H1 (cell line): Measurements from ENCODE around the gene MRPL47. TPM values are rescaled to one million over a fixed set of nuclear protein-coding genes. Genes with fewer than 3 reads are reported as not detected.

Experiments used
- CTCF ChIA-PET: fragments of 300-600 bp; sonication (Branson Sonifier 250); formaldehyde crosslinking; loops from one replicate; lab custom pipeline; 2021; ENCODE audit not compliant: partially characterized antibody; lab: Charles Lee
- POLR2A ChIA-PET: fragments of 300-600 bp; sonication (Branson Sonifier 250); formaldehyde crosslinking; loops from one replicate; lab custom pipeline; 2021; ENCODE audit warnings: inconsistent platforms; ENCODE audit not compliant: partially characterized antibody; lab: Charles Lee
- DNase-seq, 2 experiments: peaks; one replicate each; pipeline versions ENCODE4 v3.0.0 to v3.0.0-alpha.2; 2010 to 2022; ENCODE audit warnings: low spot score in 2 of 2, low read depth in 1 of 2, mixed read lengths in 1 of 2
- FAIRE-seq: peaks from 2 replicates; lab custom pipeline; 2011; peaks lifted over from hg19 to GRCh38; lab: Jason Lieb, UNC
- H2AFZ ChIP-seq: 2 replicates; pipeline ENCODE4 v1.8.1; 2012; ENCODE audit warnings: low read length, inconsistent platforms
- H2AK5ac ChIP-seq: 2 replicates; pipeline ENCODE4 v1.6.1; 2013; ENCODE audit warnings: low read depth, low read length
- H2BK120ac ChIP-seq: replicated peaks from 2 replicates; pipeline ENCODE3; 2013; ENCODE audit warnings: low read depth, low read length, inconsistent platforms
- H2BK12ac ChIP-seq: 2 replicates; pipeline ENCODE4 v1.6.1; 2013; ENCODE audit warnings: low read depth, low read length
- H2BK15ac ChIP-seq: 2 replicates; pipeline ENCODE4 v1.6.1; 2013; ENCODE audit warnings: low read length
- H2BK20ac ChIP-seq: 2 replicates; pipeline ENCODE4 v1.6.1; 2013; ENCODE audit warnings: low read length
- H2BK5ac ChIP-seq: 2 replicates; pipeline ENCODE4 v1.6.1; 2013; ENCODE audit warnings: low read depth, low read length
- H3K14ac ChIP-seq: 2 replicates; pipeline ENCODE4 v1.6.1; 2013; ENCODE audit warnings: inconsistent platforms; ENCODE audit not compliant: insufficient read length
- H3K18ac ChIP-seq: 2 replicates; pipeline ENCODE4 v1.6.1; 2013; ENCODE audit warnings: low read length; ENCODE audit errors: extremely low read depth
- H3K23ac ChIP-seq: 2 replicates; pipeline ENCODE4 v1.6.1; 2013; ENCODE audit warnings: inconsistent platforms; ENCODE audit not compliant: insufficient read length
- H3K23me2 ChIP-seq: 2 replicates; pipeline ENCODE4 v1.6.1; 2013; ENCODE audit warnings: low read depth, low read length
- H3K27ac ChIP-seq: 2 replicates; pipeline ENCODE4 v1.6.1; 2011; ENCODE audit warnings: low read depth, low read length, inconsistent platforms
- H3K27me3 ChIP-seq, 4 experiments: replicated peaks in 1 of 4; 1 replicate in 1 of 4; 2 replicates in 3 of 4; pipeline versions ENCODE4 v1.6.1 to v1.8.1; 2011 to 2013; ENCODE audit warnings: low read length in 3 of 4, mild to moderate bottlenecking in 3 of 4, inconsistent platforms in 2 of 4, mixed read lengths in 2 of 4, moderate library complexity in 1 of 4; ENCODE audit not compliant: control insufficient read depth in 3 of 4, insufficient read depth in 3 of 4; ENCODE audit errors: extremely low read depth in 1 of 4
- H3K36me3 ChIP-seq, 4 experiments: 2 replicates each; pipeline versions ENCODE4 v1.6.1 to v1.8.1; 2011 to 2013; ENCODE audit warnings: mild to moderate bottlenecking in 4 of 4, low read length in 3 of 4, moderate library complexity in 2 of 4, control low read depth in 1 of 4, inconsistent platforms in 1 of 4; ENCODE audit not compliant: insufficient read depth in 4 of 4, control insufficient read depth in 2 of 4
- H3K4ac ChIP-seq: replicated peaks from 2 replicates; pipeline ENCODE3; 2013; ENCODE audit warnings: low read length, low read depth, mixed read lengths, inconsistent platforms; ENCODE audit not compliant: insufficient read length
- H3K4me1 ChIP-seq, 4 experiments: replicated peaks in 1 of 4; 1 replicate in 1 of 4; 2 replicates in 3 of 4; pipeline versions ENCODE4 v1.6.1 to v1.8.1; 2011 to 2013; ENCODE audit warnings: low read length in 3 of 4, inconsistent platforms in 2 of 4, mixed read lengths in 1 of 4; ENCODE audit not compliant: insufficient read depth in 4 of 4, control insufficient read depth in 3 of 4
- H3K4me2 ChIP-seq, 2 experiments: 2 replicates each; pipeline versions ENCODE4 v1.6.1 to v1.8.1; 2011 to 2013; ENCODE audit warnings: low read depth in 2 of 2, low read length in 2 of 2, control low read depth in 1 of 2, inconsistent platforms in 1 of 2, mild to moderate bottlenecking in 1 of 2; ENCODE audit not compliant: insufficient read depth in 1 of 2
- H3K4me3 ChIP-seq, 4 experiments: fragments of 200-600, 300-600 bp in 1 of 4; sonication (generic), shearing (Covaris generic), sonication (Bioruptor Twin) in 1 of 4; 2 replicates each; pipeline versions ENCODE4 v1.5.1 to v1.8.1; 2011 to 2016; ENCODE audit warnings: low read length in 4 of 4, low read depth in 3 of 4, control low read depth in 2 of 4, inconsistent platforms in 2 of 4, mild to moderate bottlenecking in 2 of 4, mixed read lengths in 1 of 4, moderate library complexity in 1 of 4; ENCODE audit not compliant: insufficient read depth in 2 of 4; ENCODE audit errors: extremely low read depth in 1 of 4
- H3K56ac ChIP-seq: replicated peaks from 2 replicates; pipeline ENCODE3; 2013; ENCODE audit warnings: low read depth, mild to moderate bottlenecking, mixed read lengths, low read length, inconsistent platforms; ENCODE audit not compliant: insufficient read length
- H3K79me1 ChIP-seq: 2 replicates; pipeline ENCODE4 v1.6.1; 2013; ENCODE audit warnings: low read depth, low read length, control low read depth
- H3K79me2 ChIP-seq, 2 experiments: 2 replicates each; pipeline versions ENCODE4 v1.6.1 to v1.8.1; 2012 to 2013; ENCODE audit warnings: low read length in 2 of 2, mild to moderate bottlenecking in 2 of 2, inconsistent platforms in 1 of 2; ENCODE audit not compliant: insufficient read depth in 2 of 2, control insufficient read depth in 1 of 2
- H3K9ac ChIP-seq, 4 experiments: replicated peaks in 1 of 4; 1 replicate in 1 of 4; 2 replicates in 3 of 4; pipeline versions ENCODE4 v1.6.1 to v1.8.1; 2011 to 2013; ENCODE audit warnings: low read depth in 3 of 4, low read length in 3 of 4, control low read depth in 2 of 4, mild to moderate bottlenecking in 2 of 4, moderate library complexity in 2 of 4, inconsistent platforms in 1 of 4; ENCODE audit errors: extremely low read depth in 1 of 4
- H3K9me3 ChIP-seq, 2 experiments: 2 replicates each; pipeline versions ENCODE4 v1.6.1 to v1.8.1; 2012 to 2013; ENCODE audit warnings: mild to moderate bottlenecking in 2 of 2, moderate library complexity in 2 of 2, control low read depth in 1 of 2, inconsistent platforms in 1 of 2, low read depth in 1 of 2, low read length in 1 of 2, mixed read lengths in 1 of 2; ENCODE audit not compliant: insufficient read depth in 2 of 2
- H4K20me1 ChIP-seq, 2 experiments: replicated peaks in 1 of 2; 2 replicates each; pipeline versions ENCODE3 to v1.8.1; 2011 to 2013; ENCODE audit warnings: inconsistent platforms in 2 of 2, low read length in 2 of 2, mild to moderate bottlenecking in 1 of 2; ENCODE audit not compliant: insufficient read depth in 2 of 2, control insufficient read depth in 1 of 2
- H4K5ac ChIP-seq: 2 replicates; pipeline ENCODE4 v1.6.1; 2013; ENCODE audit warnings: low read length, low read depth, mixed read lengths, inconsistent platforms; ENCODE audit not compliant: insufficient read length
- H4K8ac ChIP-seq: 2 replicates; pipeline ENCODE4 v1.8.0; 2013; ENCODE audit warnings: mild to moderate bottlenecking, moderate library complexity, low read length, inconsistent platforms; ENCODE audit not compliant: insufficient read depth; ENCODE audit errors: extremely low read depth
- H4K91ac ChIP-seq: replicated peaks from 2 replicates; pipeline ENCODE3; 2013; ENCODE audit warnings: low read length, mixed read lengths, inconsistent platforms; ENCODE audit not compliant: insufficient read length
- CTCF ChIP-seq, 3 experiments: IDR thresholded peaks; 1 replicate in 2 of 3; 2 replicates in 1 of 3; pipeline versions ENCODE4 v1.5.1 to v1.6.1; 2011; ENCODE audit warnings: low read length in 3 of 3, mild to moderate bottlenecking in 3 of 3, inconsistent platforms in 2 of 3, low read depth in 1 of 3, moderate library complexity in 1 of 3; ENCODE audit not compliant: insufficient read depth in 1 of 3; ENCODE audit errors: control extremely low read depth in 1 of 3
- HDAC2 ChIP-seq, 2 experiments: fragments of 300-600 bp in 1 of 2; sonication (generic) in 1 of 2; IDR thresholded peaks; 2 replicates each; pipeline ENCODE4 v1.6.1; 2011 to 2012; ENCODE audit warnings: low read depth in 2 of 2, low read length in 2 of 2, mild to moderate bottlenecking in 2 of 2, moderate library complexity in 2 of 2, borderline replicate concordance in 1 of 2, inconsistent platforms in 1 of 2
- KDM1A ChIP-seq: fragments of 200-600, 300-600 bp; sonication (generic); IDR thresholded peaks from 2 replicates; pipeline ENCODE4 v1.7.1; 2016; ENCODE audit warnings: mild to moderate bottlenecking, low read length, borderline replicate concordance
- KDM5A ChIP-seq: fragments of 200-600 bp; IDR thresholded peaks from 2 replicates; pipeline ENCODE4 v1.7.1; 2012; ENCODE audit warnings: mild to moderate bottlenecking, low read length, inconsistent platforms, mixed read lengths
- SIRT6 ChIP-seq: IDR thresholded peaks from one replicate; pipeline ENCODE4 v1.7.1; 2012; ENCODE audit warnings: low read length, inconsistent platforms
- SRF ChIP-seq: IDR thresholded peaks from 2 replicates; pipeline ENCODE4 v1.6.1; 2011; ENCODE audit warnings: mild to moderate bottlenecking, low read depth, low read length, moderate library complexity
- YY1 ChIP-seq: IDR thresholded peaks from 2 replicates; pipeline ENCODE4 v1.6.1; 2011; ENCODE audit warnings: low read depth, mild to moderate bottlenecking, low read length
- WGBS, 2 experiments: shearing (Covaris generic) in 1 of 2; methylation state at CpG; one replicate each; pipeline versions ENCODE4 v1.1.6 to v1.1.7; 2013 to 2015; ENCODE audit warnings: low lambda C conversion rate in 2 of 2, mixed read lengths in 2 of 2, inconsistent platforms in 1 of 2, low coverage in 1 of 2, missing lambda C conversion rate in 1 of 2; ENCODE audit not compliant: insufficient replicate concordance in 2 of 2, insufficient coverage in 1 of 2, insufficient read length in 1 of 2; ENCODE audit errors: extremely low coverage in 1 of 2, missing lambda C conversion rate in 1 of 2; 5-methylcytosine and 5-hydroxymethylcytosine counted together
- polyA plus RNA-seq, 7 experiments: library from polyadenylated mRNA; depleted of rRNA in 3 of 7; stranded (reverse) in 5 of 7; unstranded in 2 of 7; fragments of >200 nt in 5 of 7; fragments of 200-250 nt in 2 of 7; gene quantifications; 1 replicate in 5 of 7; 2 replicates in 1 of 7; 4 replicates in 1 of 7; pipeline versions ENCODE4 v1.2.1 to v1.2.3, GENCODE V29; 2011 to 2013; ENCODE audit warnings: missing spikeins in 2 of 7, mixed read lengths in 2 of 7
- total RNA-seq: library from RNA; stranded (reverse); fragmentation: NEBNext Ultra II Directional; extraction: Animal tissue kit (Norgen Biotek cat#: 25700); gene quantifications from 2 replicates; pipeline ENCODE4 v1.2.1, GENCODE V29; 2021

Gene MRPL47
- total and polyA plus RNA-seq, 2 of the 8 experiments (the other 6 are each of a cell fraction or from before 2014, with no cell fraction given), result 26.1 to 76.6 TPM

DNA sequence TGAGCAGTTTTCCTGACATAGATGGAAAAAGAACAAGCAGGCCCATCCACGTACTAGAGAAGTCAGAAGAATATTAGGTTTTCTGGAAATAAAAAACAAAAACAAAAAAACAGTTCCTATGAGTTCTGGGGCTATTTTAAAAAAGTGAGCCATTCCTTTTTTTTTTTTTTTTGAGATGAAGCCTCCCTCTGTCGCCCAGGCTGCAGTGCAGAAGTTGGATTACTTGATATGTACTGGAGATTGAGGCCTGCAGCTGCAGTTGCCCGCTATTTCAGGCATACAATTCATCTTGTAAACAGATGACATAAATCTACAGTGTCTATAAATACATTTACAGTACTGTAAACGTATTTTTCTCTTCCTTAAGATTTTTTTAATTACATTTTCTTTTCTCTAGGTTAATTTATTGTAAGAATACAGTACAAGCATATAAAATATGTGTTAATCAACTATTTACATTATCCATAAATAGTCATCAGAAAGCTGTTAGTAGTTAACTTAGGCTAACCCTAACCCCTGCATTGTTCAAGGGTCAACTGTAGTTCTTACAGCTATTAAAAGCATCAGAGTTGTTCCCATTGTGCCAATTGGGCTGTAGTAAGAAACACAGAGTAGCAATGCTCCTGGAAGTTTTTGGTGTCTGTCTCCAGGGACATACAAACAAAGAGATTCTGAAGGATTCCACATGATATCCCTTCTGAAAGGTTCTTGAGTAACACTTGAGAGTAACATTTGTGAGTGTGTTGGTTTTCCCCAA, 52.9 kb downstream of the MRPL47 start:
- H2BK120ac ChIP-seq, result no peak overlapping the region
- H2AK5ac ChIP-seq, result no peak overlapping the region
- H4K91ac ChIP-seq, result no peak overlapping the region
- H3K79me2 ChIP-seq, result no peaks in the 10 kb centered on the region
- H2AFZ ChIP-seq, result no peak overlapping the region
- 83% methylated on average over 4 of the region's 4 CpGs; no CpG with 5 or more reads in 1 of the 2 experiments for WGBS, 2 experiments
- H3K27me3 ChIP-seq, result no peaks in the 10 kb centered on the region
- no peak overlapping the region for H2BK20ac ChIP-seq
- H3K9me3 ChIP-seq, result no peaks in the 10 kb centered on the region
- no peak overlapping the region for H3K4ac ChIP-seq
- H3K4me3 ChIP-seq, result no peak overlapping the region
- no peak overlapping the region for H4K8ac ChIP-seq
- H3K14ac ChIP-seq, result no peak overlapping the region
- no peak overlapping the region for H3K9ac ChIP-seq
- no peak overlapping the region for H3K18ac ChIP-seq
- no peak overlapping the region for H3K4me2 ChIP-seq
- CTCF ChIA-PET, result interaction anchor here (0.7 kb wide), 1 partner anchor 977 kb away, joined by 4 read pairs; no protein-coding TSS in a partner anchor
- no peak overlapping the region for H3K56ac ChIP-seq
- H3K23me2 ChIP-seq, result no peaks in the 10 kb centered on the region
- H3K27ac ChIP-seq, result no peak overlapping the region
- H2BK5ac ChIP-seq, result no peak overlapping the region
- DNase-seq (no peak), FAIRE-seq (no peak)
- H3K79me1 ChIP-seq, result no peaks in the 10 kb centered on the region
- no peak overlapping the region for H2BK12ac ChIP-seq
- peaks cover 0 to 4% (median 0%) of the 10 kb centered on the region in 4 experiments; a peak in 2 of 7 replicates for H3K4me1 ChIP-seq
- no peak overlapping the region for H3K23ac ChIP-seq
- H4K20me1 ChIP-seq, result no peaks in the 10 kb centered on the region
- no peaks in the 10 kb centered on the region for H3K36me3 ChIP-seq
- no peak for TF ChIP-seq YY1
- TF ChIP-seq CTCF (IDR thresholded peaks at IDR 0.05; ENCODE audit: control extremely low read depth in 1 of 3, insufficient read depth in 1 of 3, low read depth in 1 of 3, low read length in 3 of 3), result no peak
- TF ChIP-seq SRF, result no peak
- no peak for TF ChIP-seq KDM1A
- TF ChIP-seq HDAC2 (IDR thresholded peaks at IDR 0.05; ENCODE audit: borderline replicate concordance in 1 of 2, low read depth in 2 of 2, low read length in 2 of 2), result no peak
- TF ChIP-seq SIRT6, result no peak
- TF ChIP-seq KDM5A, result no peak
- no peak overlapping the region for H2BK15ac ChIP-seq
- no peak overlapping the region for H4K5ac ChIP-seq
- POLR2A ChIA-PET, result no interaction called here
